Measurements from ENCODE around the gene LDB3. TPM values are rescaled to one million over a fixed set of nuclear protein-coding genes. Genes with fewer than 3 reads are reported as not detected.

The LDB3 gene
- total and polyA plus RNA-seq, 2 of the 4 experiments (the other 2 are of a cell fraction), result 0.36 to 2.6 TPM

DNA sequence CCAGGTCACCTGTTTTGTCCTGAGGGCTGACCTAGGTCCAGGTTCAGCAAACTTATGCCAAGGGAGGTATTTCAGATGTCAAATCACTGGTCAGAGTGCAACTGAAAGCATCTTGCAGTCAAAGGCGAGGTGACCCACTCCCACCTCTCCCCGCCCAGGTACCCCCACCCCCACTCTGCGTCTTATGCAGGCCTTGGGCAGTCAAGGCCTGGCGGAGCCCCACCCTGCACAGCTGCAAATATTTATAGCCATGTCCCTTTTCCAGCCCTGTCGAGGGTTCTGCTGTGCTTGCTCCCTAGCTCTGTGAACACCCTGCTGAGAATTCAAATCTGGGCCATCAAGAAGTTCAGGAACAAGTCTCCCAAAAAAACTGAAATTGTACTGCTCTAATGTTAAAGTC lies 47.5 kb downstream of the LDB3 start:
- Histone ChIP-seq H3K4me3 (ENCODE audit: insufficient read depth, low read depth, low read length) (no peak overlapping the region), H3K27ac (ENCODE audit: insufficient read depth, low read length) (no peak overlapping the region), H3K56ac (ENCODE audit: extremely low read depth, insufficient read depth, low read length) (no peak overlapping the region), H3K27me3 (ENCODE audit: control insufficient read depth, insufficient read depth, low read length) (peaks cover 2% of the 10 kb centered on the region; the same call in 1 of the 2 replicates), H4K20me1 (ENCODE audit: insufficient read depth, low read length) (no peaks in the 10 kb centered on the region), H3K4me1 (ENCODE audit: control insufficient read depth, insufficient read depth, low read length) (peaks cover 4% of the 10 kb centered on the region), H4K8ac (ENCODE audit: low read depth in 2 of 2, low read length in 2 of 2) (no peak overlapping the region), H3K36me3 (ENCODE audit: control insufficient read depth, insufficient read depth, low read length) (no peaks in the 10 kb centered on the region), H3K79me1 (ENCODE audit: low read depth in 1 of 2, low read length in 2 of 2) (peaks cover 0 to 8% of the 10 kb centered on the region in 2 experiments; a peak in 2 of 4 replicates), H2AFZ (replicated peaks; ENCODE audit: low read length, poor library complexity) (no peak overlapping the region), H3K9ac (ENCODE audit: low read depth, low read length) (no peak overlapping the region), H3K14ac (replicated peaks; ENCODE audit: low read depth, low read length) (no peak overlapping the region), H3K23ac (ENCODE audit: low read depth, low read length) (no peak overlapping the region), H3K18ac (ENCODE audit: low read depth, low read length) (no peak overlapping the region), H2AK9ac (replicated peaks; ENCODE audit: low read depth, low read length, poor library complexity) (no peak overlapping the region), H3K9me3 (ENCODE audit: control insufficient read depth, insufficient read depth, low read length) (no peaks in the 10 kb centered on the region), H2AK5ac (ENCODE audit: low read depth, low read length) (no peak overlapping the region), H3K4me2 (ENCODE audit: low read depth, low read length) (no peak overlapping the region), H2BK120ac (ENCODE audit: low read depth, low read length) (no peak overlapping the region), H4K5ac (ENCODE audit: low read depth, low read length) (no peak overlapping the region), H2BK5ac (ENCODE audit: low read depth, low read length, poor library complexity, severe bottlenecking) (no peak overlapping the region), H3K9me1 (ENCODE audit: insufficient read depth, low read length) (peaks cover under 1% of the 10 kb centered on the region; the same call in 1 of the 2 replicates), H3K4ac (ENCODE audit: low read depth, low read length) (no peak overlapping the region), H2BK15ac (ENCODE audit: low read depth, low read length) (no peak overlapping the region), H4K91ac (ENCODE audit: insufficient read depth, low read depth, low read length) (no peak overlapping the region), H2BK20ac (ENCODE audit: low read depth, low read length) (no peak overlapping the region)
- CTCF ChIA-PET, result interaction anchor here (0.5 kb wide), 1 partner anchor 171 kb away, joined by 4 read pairs; no protein-coding TSS in a partner anchor
- in situ Hi-C loops (cut with MboI; ENCODE audit: low sequenced_read_pairs) (no loop called here), intact Hi-C loops (cut with micrococcal nuclease) (no loop called here), dilution Hi-C loops (cut with HindIII; ENCODE audit: low sequenced_read_pairs, unreplicated experiment) (no loop called here)
- no peak for DNase-seq
- 61% methylated on average over 3 of the region's 5 CpGs; no CpG with 5 or more reads in 1 of the 2 experiments for WGBS, 2 experiments (ENCODE audit: extremely low coverage in 2 of 2, insufficient read length in 1 of 2)
- no peak for ATAC-seq (ENCODE audit: low read depth)
- BruUV-seq (replicated peaks), result no TSS peak
- no peak for TF ChIP-seq CHD1 (IDR thresholded peaks at IDR 0.05; ENCODE audit: low read depth, low read length)
- TF ChIP-seq SMC3 (IDR thresholded peaks at IDR 0.05; ENCODE audit: low read depth, low read length), result no peak
- no peak for TF ChIP-seq RFX5 (IDR thresholded peaks at IDR 0.05; ENCODE audit: low read depth, low read length)
- TF ChIP-seq MAFK (IDR thresholded peaks at IDR 0.05; ENCODE audit: low read depth, low read length), result no peak
- POLR2A ChIA-PET (ENCODE audit: unreplicated experiment), result interaction anchor here (0.6 kb wide), 1 partner anchor 11 kb away, joined by 3 read pairs; no protein-coding TSS in a partner anchor

All from IMR-90 (cell line).